D721Med (cell line): ENCODE measurements around the gene TIAM1.

ENCODE experiments used
- DNase-seq: peaks from one replicate; pipeline ENCODE4 v3.0.0; 2011; ENCODE audit warnings: low spot score; ENCODE audit not compliant: insufficient read length
- FAIRE-seq: peaks from 2 replicates; lab custom pipeline; 2011; peaks lifted over from hg19 to GRCh38; lab: Jason Lieb, UNC
- CTCF ChIP-seq: IDR thresholded peaks from 2 replicates; pipeline ENCODE4 v1.5.1; 2012; ENCODE audit warnings: mild to moderate bottlenecking, control low read depth; ENCODE audit not compliant: insufficient read depth; ENCODE audit errors: missing control alignments

The TIAM1 gene

DNA sequence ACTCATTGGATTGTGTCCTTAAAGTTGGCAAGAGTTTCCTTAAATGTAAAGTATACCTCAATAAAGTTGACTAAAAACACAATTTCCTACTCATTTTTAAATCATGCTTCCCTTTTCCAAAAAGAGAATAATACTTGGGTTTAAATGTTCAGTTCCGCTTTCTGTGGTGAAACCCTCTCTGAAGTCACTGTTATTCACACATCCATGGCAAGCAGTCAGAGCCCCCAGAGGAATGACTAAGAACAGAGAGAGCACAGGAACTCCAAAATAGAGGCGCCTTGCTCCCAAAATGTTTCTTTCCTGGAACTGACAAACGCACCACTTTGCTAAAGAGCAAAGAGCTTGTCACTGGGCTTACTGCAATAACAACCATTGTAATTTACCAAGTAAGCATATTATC, 142.5 kb downstream of the TIAM1 start:
- no peak for FAIRE-seq

DNA sequence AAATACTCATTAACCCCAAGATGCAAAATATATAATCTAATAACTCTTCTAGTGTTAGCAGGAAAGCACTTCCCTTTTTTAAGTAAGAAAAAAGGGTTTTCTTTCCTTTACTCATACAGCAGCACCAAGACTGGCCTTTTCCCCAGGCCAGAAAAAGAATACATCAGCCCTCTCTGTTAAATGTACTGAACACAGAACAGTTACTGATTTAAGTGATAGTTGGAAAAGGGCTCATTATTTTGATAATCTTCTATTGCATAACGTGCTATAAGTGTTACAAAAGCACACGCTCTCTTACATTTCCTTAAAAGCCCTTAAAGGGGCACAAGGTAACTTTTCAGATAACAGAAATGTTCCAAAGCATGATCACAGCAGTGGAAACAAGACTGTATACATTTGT, 142.9 kb downstream of the TIAM1 start:
- no peak for TF ChIP-seq CTCF
- no peak for FAIRE-seq

More for the DNA sequence above, 142.5 kb downstream of the TIAM1 start:
- no peak for DNase-seq
- no peak for TF ChIP-seq CTCF

GRCh38 chr21:31198575-31198974, 145.5 kb downstream of the TIAM1 start:
- peak; percentile 69 for FAIRE-seq
- TF ChIP-seq CTCF = peak; percentile 60
- DNase-seq = no peak

More for the DNA sequence above, 142.9 kb downstream of the TIAM1 start:
- no peak for DNase-seq

DNA sequence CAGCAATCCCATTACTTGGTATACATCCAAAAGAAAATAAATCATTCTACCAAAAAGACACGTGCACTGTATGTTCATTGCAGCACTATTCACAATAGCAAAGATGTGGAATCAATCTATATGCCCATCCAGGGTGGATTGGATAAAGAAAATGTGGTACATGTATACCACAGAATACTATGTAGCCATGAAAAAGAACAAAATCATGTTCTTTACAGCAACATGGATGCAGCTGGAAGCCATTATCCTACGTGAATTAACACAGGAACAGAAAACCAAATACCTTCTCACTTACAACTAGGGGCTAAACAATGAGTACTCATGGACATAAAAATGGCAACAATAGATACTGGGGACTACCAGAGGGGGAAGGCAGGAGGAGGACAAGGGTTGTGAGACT, 147.3 kb downstream of the TIAM1 start:
- TF ChIP-seq CTCF = no peak
- FAIRE-seq = no peak

DNA sequence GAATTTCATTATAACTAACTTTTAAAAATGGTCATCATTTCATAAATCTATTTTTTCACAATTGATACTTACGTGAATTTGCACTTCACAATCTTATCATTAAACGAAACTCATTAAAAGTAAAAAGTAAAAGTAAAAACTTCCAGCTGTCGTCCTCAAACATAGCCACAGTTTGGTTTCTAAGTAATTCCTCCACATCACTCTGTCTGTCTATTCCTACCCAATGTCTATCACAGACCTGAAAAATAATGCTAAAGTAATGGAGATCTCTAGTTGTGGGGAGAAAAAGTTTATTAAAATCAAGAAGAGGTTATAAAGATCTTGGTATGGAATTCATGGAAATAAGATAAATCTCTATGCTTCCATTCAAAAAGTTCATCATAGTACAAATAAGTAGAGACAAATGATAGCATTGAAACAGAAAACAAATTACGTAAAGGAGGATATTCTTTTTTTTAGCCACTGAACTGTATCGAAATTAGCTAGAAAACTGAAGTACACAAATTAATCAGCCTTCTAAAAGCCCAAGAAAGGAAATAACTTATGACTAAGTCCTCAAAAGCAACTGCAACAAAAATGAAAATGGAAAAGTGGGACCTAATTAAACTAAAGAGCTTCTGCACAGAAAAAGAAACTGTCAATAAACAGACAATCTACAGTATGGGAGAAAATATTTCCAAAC, 148.6 kb downstream of the TIAM1 start:
- DNase-seq (no peak), FAIRE-seq (no peak)
- TF ChIP-seq CTCF = no peak

More for the DNA sequence above, 147.3 kb downstream of the TIAM1 start:
- DNase-seq = no peak

GRCh38 chr21:31194510-31195293, 149.4 kb downstream of the TIAM1 start:
- TF ChIP-seq CTCF = no peak
- FAIRE-seq = no peak
- no peak for DNase-seq

- FAIRE-seq = no peak
- TF ChIP-seq CTCF = no peak
- no peak for DNase-seq
These were observed 150.3 kb downstream of the TIAM1 start for GRCh38 chr21:31193761-31194160.
